Measurements from ENCODE around the gene SLC5A6.

The SLC5A6 gene

DNA sequence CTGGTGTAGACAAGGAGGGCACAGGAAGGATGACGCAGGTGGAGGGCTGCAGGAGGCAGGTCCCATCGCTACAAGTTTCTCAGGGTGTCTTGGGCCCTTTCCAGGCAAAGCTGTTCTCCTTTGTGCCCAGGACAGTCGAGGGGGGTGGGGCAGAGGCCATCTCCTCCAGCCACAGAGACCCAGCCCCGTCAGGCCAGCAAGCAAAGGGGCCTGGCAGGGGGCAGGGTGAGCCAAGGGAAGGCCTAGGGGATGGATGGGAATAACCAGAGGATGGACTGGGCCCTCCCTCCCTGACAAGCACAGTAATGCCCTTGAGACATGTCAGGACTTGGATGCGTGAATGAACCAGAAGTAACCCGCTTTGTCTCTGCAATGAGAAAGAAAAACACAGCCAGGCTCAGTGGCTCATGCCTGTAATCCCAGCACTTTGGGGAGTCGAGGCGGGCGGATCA is 57.0 kb downstream of the SLC5A6 start:
- Mint-ChIP-seq H3K4me1 (ENCODE audit: low read depth) (no peaks in the 10 kb centered on the region), H3K27me3 (ENCODE audit: low read depth) (no peaks in the 10 kb centered on the region), H3K36me3 (ENCODE audit: low read depth) (no peaks in the 10 kb centered on the region), H3K4me3 (no peak overlapping the region), H3K9me3 (no peaks in the 10 kb centered on the region), H3K27ac (no peak overlapping the region)

- Mint-ChIP-seq H3K9me3 (no peaks in the 10 kb centered on the region), H3K27me3 (ENCODE audit: low read depth) (no peaks in the 10 kb centered on the region), H3K4me1 (ENCODE audit: low read depth) (no peaks in the 10 kb centered on the region), H3K36me3 (ENCODE audit: low read depth) (no peaks in the 10 kb centered on the region), H3K4me3 (no peak overlapping the region), H3K27ac (no peak overlapping the region)
These were observed 57.6 kb downstream of the SLC5A6 start for GRCh38 chr2:27154488-27154887.

GRCh38 chr2:27152796-27153464 is 59.1 kb downstream of the SLC5A6 start:
- no peaks in the 10 kb centered on the region for H3K9me3 Mint-ChIP-seq
- no peaks in the 10 kb centered on the region for H3K36me3 Mint-ChIP-seq (ENCODE audit: low read depth)
- no peak overlapping the region for H3K27ac Mint-ChIP-seq
- H3K4me3 Mint-ChIP-seq, result no peak overlapping the region
- H3K27me3 Mint-ChIP-seq (ENCODE audit: low read depth), result no peaks in the 10 kb centered on the region
- no peaks in the 10 kb centered on the region for H3K4me1 Mint-ChIP-seq (ENCODE audit: low read depth)

- Mint-ChIP-seq H3K4me1 (ENCODE audit: low read depth) (no peaks in the 10 kb centered on the region), H3K27ac (no peak overlapping the region), H3K4me3 (no peak overlapping the region), H3K36me3 (ENCODE audit: low read depth) (no peaks in the 10 kb centered on the region), H3K9me3 (no peaks in the 10 kb centered on the region), H3K27me3 (ENCODE audit: low read depth) (no peaks in the 10 kb centered on the region)
These were observed 59.8 kb downstream of the SLC5A6 start for GRCh38 chr2:27152102-27152795.

GRCh38 chr2:27150639-27151230 is 61.3 kb downstream of the SLC5A6 start:
- Mint-ChIP-seq H3K36me3 (ENCODE audit: low read depth) (no peaks in the 10 kb centered on the region), H3K4me1 (ENCODE audit: low read depth) (no peaks in the 10 kb centered on the region), H3K4me3 (no peak overlapping the region), H3K27ac (no peak overlapping the region), H3K27me3 (ENCODE audit: low read depth) (no peaks in the 10 kb centered on the region), H3K9me3 (no peaks in the 10 kb centered on the region)
